Activated naive CD8-positive, alpha-beta T cell treated with anti-CD3 and anti-CD28 coated beads, Interleukin-2, amount 50 U/mL, for 24 hours (primary cell): ENCODE data around the gene MYO5B.

ENCODE experiments used
- ATAC-seq: fragments of 150-1000 bp; cut with Tn5 transposase; one replicate; pipeline ENCODE4 v1.10.0; 2021
- DNase-seq: peaks from one replicate; pipeline ENCODE4 v3.0.0; 2021
- H3K27ac Mint-ChIP-seq: one replicate; pipeline ENCODE4 v1.8.0; 2021; ENCODE audit warnings: mild to moderate bottlenecking, mixed read lengths
- H3K27me3 Mint-ChIP-seq: one replicate; pipeline ENCODE4 v1.8.0; 2021; ENCODE audit warnings: mixed read lengths
- H3K36me3 Mint-ChIP-seq: one replicate; pipeline ENCODE4 v1.8.0; 2021; ENCODE audit warnings: low read depth, mixed read lengths
- H3K4me1 Mint-ChIP-seq: one replicate; pipeline ENCODE4 v1.8.0; 2021; ENCODE audit warnings: mixed read lengths
- H3K4me3 Mint-ChIP-seq: one replicate; pipeline ENCODE4 v1.8.0; 2021; ENCODE audit warnings: mild to moderate bottlenecking, moderate library complexity, mixed read lengths
- H3K9me3 Mint-ChIP-seq: one replicate; pipeline ENCODE4 v1.8.0; 2021; ENCODE audit warnings: mixed read lengths

The MYO5B gene

DNA sequence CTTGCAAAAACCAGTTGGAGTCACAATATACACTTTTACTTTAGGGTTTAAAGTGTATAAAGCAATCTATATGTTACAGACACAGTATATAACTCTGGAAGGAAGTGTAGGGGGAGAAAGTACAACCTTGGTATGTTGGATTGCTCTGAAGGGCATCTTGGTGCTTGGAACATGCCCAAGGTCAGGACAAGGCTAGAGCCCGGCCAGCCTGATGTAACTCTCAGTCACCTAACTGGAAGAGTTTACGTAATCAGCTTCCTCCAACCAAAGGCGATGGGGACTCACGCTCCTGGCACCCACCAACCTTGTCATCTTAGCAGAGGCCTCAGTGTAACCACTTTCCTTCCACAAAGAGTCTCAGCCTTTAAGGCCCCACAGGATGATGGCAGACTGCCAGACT, 200.5 kb downstream of the MYO5B start:
- H3K9me3 Mint-ChIP-seq: no peaks in the 10 kb centered on the region
- no peak overlapping the region for H3K4me3 Mint-ChIP-seq
- no peak for ATAC-seq

DNA sequence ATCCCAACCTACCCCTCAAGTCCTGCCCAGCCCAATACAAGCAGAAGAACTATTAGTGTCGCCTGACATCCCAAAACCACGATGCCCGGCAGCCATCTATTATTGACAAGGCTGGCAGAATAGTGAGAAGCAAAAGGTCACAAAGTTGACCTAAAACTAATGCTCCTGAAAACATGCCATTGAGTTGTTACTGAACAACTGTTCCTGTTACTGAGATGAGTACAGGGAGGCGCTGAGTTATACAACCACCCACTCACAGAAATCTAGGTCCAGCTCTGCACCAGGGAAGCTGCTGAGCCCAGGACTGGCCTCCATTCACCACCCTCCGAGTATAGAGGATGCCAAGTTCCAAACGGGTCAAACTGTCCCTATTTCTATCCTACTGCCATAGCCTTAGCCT, 201.6 kb downstream of the MYO5B start:
- Mint-ChIP-seq H3K4me1 (no peaks in the 10 kb centered on the region), H3K4me3 (no peak overlapping the region), H3K27me3 (no peaks in the 10 kb centered on the region), H3K27ac (no peak overlapping the region), H3K36me3 (no peaks in the 10 kb centered on the region), H3K9me3 (no peaks in the 10 kb centered on the region)
- DNase-seq (no peak), ATAC-seq (no peak)

More for the DNA sequence above, 200.5 kb downstream of the MYO5B start:
- no peak for DNase-seq
- no peaks in the 10 kb centered on the region for H3K27me3 Mint-ChIP-seq
- no peaks in the 10 kb centered on the region for H3K4me1 Mint-ChIP-seq
- no peak overlapping the region for H3K27ac Mint-ChIP-seq
- no peaks in the 10 kb centered on the region for H3K36me3 Mint-ChIP-seq

DNA sequence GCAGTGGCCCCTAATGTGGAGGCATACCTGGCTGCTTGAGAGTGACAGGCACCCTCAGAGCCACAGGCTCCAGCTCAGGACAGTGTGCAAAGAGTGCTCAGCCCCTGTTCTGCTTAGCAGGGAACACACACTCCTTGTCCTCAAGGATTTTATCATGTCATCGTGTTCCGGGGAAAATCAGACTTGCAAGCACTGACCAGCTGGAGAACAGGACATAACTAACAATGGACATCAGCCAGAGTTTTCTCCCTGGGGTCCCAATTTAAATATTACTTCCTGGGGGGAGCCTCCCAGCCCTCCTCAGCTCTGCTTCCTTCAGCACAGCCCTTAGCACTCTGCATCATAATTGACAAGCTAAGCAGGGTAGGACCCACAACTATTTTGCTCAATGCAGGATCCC, 206.2 kb downstream of the MYO5B start:
- H3K27ac Mint-ChIP-seq: no peak overlapping the region
- no peak overlapping the region for H3K4me3 Mint-ChIP-seq
- H3K9me3 Mint-ChIP-seq: no peaks in the 10 kb centered on the region
- ATAC-seq: no peak
- no peaks in the 10 kb centered on the region for H3K27me3 Mint-ChIP-seq
- no peak for DNase-seq
- no peaks in the 10 kb centered on the region for H3K36me3 Mint-ChIP-seq
- no peaks in the 10 kb centered on the region for H3K4me1 Mint-ChIP-seq

DNA sequence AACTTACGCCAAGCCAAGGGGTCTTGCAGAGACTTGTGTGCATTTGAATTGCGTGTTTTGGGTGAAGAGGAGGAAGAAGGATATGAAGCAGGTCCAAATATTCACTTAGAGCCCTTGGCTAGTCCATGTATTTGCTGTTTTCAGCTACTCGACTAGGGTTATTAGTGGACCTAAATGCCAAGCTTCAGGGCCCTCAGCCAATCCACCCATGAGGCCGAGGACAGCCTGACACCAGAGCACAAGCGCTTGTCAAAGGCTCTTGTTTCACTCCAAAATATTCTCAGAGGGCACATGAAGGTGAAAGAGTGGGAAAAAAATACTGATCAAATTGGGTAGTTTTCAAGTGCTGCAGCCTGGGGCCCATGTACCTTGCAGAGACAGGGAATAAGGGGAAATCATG, 206.8 kb downstream of the MYO5B start:
- DNase-seq (no peak), ATAC-seq (no peak)
- no peak overlapping the region for H3K27ac Mint-ChIP-seq
- no peaks in the 10 kb centered on the region for H3K36me3 Mint-ChIP-seq
- H3K4me1 Mint-ChIP-seq: no peaks in the 10 kb centered on the region
- no peaks in the 10 kb centered on the region for H3K27me3 Mint-ChIP-seq
- no peaks in the 10 kb centered on the region for H3K9me3 Mint-ChIP-seq
- H3K4me3 Mint-ChIP-seq: no peak overlapping the region

DNA sequence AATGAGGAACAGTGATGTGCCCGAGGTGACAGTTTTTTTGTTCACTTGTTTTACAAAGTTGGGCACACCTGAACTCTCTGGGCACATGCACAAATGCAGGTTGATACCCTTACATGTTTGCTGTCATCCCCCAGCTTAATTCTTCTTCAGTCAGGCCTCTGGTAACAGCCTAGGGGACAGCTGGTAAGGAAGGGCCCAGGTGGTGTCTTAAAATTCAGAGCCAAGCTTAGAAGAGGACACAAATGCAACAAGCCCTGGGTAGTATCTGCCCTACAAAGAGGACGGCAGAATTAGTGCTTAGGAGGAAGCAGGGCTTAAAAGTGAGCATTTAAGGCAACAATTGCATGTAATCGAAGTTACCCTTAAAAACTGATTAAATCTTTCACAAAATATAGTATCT, 209.7 kb downstream of the MYO5B start:
- Mint-ChIP-seq H3K4me1 (no peaks in the 10 kb centered on the region), H3K27ac (no peak overlapping the region), H3K4me3 (no peak overlapping the region), H3K27me3 (no peaks in the 10 kb centered on the region), H3K9me3 (no peaks in the 10 kb centered on the region), H3K36me3 (no peaks in the 10 kb centered on the region)
- no peak for DNase-seq
- no peak for ATAC-seq

DNA sequence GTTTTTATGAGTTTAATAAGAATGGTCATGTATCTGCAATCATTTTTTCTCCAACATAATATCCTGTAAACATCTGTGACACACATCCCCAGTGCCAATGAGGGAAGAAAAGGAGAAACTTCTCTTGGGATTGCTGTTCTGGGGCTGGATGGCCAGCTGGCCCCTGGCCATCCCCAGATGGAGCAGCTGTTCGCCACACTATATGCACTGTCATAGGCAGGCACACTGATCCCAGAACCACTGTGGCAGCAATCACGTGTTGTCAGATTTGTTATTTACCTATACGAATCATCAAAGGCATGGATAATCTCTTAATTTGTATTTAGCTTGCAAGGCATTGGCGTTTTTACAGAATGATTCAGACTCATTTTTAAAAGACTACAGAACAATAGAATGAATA, 214.1 kb downstream of the MYO5B start:
- no peaks in the 10 kb centered on the region for H3K36me3 Mint-ChIP-seq
- H3K27ac Mint-ChIP-seq: no peak overlapping the region
- ATAC-seq: no peak
- H3K9me3 Mint-ChIP-seq: no peaks in the 10 kb centered on the region
- H3K4me3 Mint-ChIP-seq: no peak overlapping the region
- H3K27me3 Mint-ChIP-seq: no peaks in the 10 kb centered on the region
- no peaks in the 10 kb centered on the region for H3K4me1 Mint-ChIP-seq
- no peak for DNase-seq

DNA sequence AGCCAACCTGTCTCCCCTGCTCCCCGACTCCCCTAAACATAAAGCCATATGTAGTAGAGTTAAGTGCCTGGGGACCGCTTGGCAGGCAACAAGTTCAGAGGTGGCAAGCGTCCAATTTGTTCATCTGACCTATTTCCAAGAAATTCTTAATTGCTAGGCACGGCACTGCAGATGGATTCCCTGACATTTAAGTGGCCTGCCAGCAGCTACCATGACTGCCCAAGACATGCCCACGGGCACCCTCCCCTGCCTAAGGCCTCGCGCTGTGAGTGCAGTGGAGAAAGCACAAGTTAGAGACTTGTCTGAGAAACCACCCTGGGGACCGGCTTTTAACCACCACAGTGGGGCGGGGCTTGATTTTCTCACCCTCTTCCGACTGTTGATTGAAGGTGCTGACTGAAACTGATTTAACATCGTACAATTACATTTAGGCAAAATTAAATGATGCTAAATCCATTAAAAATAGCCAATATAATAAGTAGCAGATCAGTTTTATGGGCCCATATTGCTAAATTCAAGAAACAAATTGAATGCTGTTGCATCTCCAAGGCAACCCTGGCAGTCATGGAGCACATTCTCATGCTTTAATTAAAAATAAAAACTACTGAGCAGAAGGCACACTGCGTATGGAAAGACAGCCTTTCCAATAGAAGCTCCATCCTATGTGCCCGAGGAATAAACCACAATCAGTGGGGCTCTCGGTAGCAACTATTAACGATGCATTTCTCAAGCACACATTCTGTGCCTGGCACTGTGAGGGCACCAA, 218.0 kb downstream of the MYO5B start:
- no peaks in the 10 kb centered on the region for H3K9me3 Mint-ChIP-seq
- H3K4me3 Mint-ChIP-seq: no peak overlapping the region
- ATAC-seq: no peak
- DNase-seq: no peak
- H3K27ac Mint-ChIP-seq: no peak overlapping the region
- H3K4me1 Mint-ChIP-seq: no peaks in the 10 kb centered on the region
- H3K27me3 Mint-ChIP-seq: no peaks in the 10 kb centered on the region
- no peaks in the 10 kb centered on the region for H3K36me3 Mint-ChIP-seq

DNA sequence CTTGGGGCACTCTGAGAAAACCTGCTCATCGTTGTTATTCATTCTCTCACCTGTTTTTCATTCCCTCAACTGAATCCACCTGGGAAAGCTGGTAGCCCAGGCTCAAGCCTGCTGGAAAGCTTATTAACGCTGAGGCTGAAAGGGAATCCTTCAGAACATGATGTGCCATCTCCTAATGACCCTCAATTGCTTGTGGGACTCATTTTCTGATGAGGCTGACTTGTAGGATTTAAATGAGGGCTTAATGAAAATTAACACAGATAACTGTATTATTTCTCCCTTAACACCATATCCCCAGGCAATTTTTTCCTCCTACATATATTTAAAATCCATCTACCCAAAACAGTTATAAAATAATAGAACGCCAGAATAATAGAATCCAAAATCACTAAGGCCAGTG, 218.9 kb downstream of the MYO5B start:
- Mint-ChIP-seq H3K36me3 (no peaks in the 10 kb centered on the region), H3K27ac (no peak overlapping the region), H3K4me3 (no peak overlapping the region), H3K27me3 (no peaks in the 10 kb centered on the region), H3K9me3 (no peaks in the 10 kb centered on the region), H3K4me1 (no peaks in the 10 kb centered on the region)
- no peak for DNase-seq
- no peak for ATAC-seq

DNA sequence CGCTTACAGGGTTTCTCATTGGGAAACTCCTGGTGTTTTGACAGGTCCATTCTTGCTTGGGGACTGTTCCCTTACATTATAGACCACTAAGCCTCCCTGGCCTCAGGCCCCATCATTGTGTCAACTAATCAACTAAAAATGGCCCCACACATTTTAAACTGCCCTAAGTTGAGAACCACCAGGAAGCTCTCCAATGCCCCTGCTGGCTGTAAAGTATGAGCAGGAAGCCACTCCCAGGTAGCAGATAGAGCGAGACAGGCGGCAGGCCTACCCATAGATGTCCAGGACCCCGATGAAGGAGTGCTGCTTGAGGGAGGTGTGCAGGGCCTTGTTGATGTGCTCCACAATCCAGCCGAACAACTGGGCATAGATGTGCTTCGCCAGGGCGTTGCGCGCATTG, 220.9 kb downstream of the MYO5B start:
- DNase-seq (no peak), ATAC-seq (no peak)
- no peaks in the 10 kb centered on the region for H3K9me3 Mint-ChIP-seq
- H3K36me3 Mint-ChIP-seq: no peaks in the 10 kb centered on the region
- no peaks in the 10 kb centered on the region for H3K27me3 Mint-ChIP-seq
- no peak overlapping the region for H3K4me3 Mint-ChIP-seq
- no peak overlapping the region for H3K27ac Mint-ChIP-seq
- no peaks in the 10 kb centered on the region for H3K4me1 Mint-ChIP-seq

DNA sequence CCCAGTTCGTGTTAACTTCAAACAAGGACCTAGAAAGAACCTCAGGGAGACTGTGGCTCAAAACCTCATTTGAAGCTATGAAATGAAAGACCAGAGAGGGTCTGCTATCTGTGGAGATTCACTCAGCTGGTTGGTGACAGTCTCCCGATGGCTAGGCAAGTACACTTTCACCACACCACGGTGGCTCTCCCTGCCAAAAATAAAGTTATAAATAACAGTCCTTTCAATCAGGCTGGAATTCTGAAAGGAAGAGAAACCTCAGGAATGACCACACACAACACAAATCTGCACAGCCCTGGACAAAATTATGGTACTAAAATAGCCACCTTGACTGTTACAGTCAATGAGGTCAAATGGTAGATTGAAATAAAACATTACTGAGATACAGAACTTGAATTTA, 221.4 kb downstream of the MYO5B start:
- no peaks in the 10 kb centered on the region for H3K27me3 Mint-ChIP-seq
- DNase-seq: no peak
- H3K4me1 Mint-ChIP-seq: no peaks in the 10 kb centered on the region
- H3K9me3 Mint-ChIP-seq: no peaks in the 10 kb centered on the region
- H3K4me3 Mint-ChIP-seq: no peak overlapping the region
- no peaks in the 10 kb centered on the region for H3K36me3 Mint-ChIP-seq
- no peak overlapping the region for H3K27ac Mint-ChIP-seq
- no peak for ATAC-seq

DNA sequence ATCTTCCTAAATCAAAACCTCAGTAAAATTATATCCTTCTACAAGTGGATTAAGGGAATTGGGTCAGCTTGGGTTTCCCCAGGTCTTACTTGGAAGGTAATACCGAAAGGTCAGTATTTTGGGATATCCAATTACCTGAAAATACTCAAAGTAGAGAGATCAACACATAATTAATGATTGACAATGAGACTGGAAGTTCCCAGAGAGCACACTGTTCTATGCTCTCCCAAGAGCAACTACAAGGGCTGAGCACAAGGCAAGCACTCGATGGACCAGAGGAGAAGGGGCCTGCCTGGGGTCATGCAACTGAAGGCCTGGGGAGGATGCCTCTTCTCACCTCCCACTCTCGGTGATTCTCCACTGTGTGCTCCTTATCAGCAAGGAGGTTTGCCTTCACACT, 222.4 kb downstream of the MYO5B start:
- no peak overlapping the region for H3K4me3 Mint-ChIP-seq
- H3K27me3 Mint-ChIP-seq: no peaks in the 10 kb centered on the region
- H3K4me1 Mint-ChIP-seq: no peaks in the 10 kb centered on the region
- H3K9me3 Mint-ChIP-seq: no peaks in the 10 kb centered on the region
- DNase-seq (no peak), ATAC-seq (no peak)
- H3K36me3 Mint-ChIP-seq: no peaks in the 10 kb centered on the region
- H3K27ac Mint-ChIP-seq: no peak overlapping the region

DNA sequence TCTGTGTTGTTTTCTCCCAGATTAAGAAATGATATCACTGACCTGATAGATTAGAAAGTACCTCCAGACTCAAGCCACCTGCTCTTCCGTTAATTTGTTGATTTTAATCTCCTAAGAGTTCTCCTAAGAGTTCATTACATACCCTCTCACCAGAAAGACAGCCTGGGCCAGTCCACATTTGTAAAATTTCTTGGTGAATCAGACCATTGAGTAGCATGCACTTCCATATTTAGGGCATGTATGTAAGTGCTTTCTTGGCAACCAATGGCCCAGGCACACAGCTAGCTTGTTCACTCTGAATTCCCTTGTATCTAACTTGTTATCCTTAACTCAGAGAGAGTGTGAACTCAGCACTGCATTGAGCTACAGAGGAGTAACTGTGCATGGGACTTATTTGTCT, 223.5 kb downstream of the MYO5B start:
- no peaks in the 10 kb centered on the region for H3K27me3 Mint-ChIP-seq

DNA sequence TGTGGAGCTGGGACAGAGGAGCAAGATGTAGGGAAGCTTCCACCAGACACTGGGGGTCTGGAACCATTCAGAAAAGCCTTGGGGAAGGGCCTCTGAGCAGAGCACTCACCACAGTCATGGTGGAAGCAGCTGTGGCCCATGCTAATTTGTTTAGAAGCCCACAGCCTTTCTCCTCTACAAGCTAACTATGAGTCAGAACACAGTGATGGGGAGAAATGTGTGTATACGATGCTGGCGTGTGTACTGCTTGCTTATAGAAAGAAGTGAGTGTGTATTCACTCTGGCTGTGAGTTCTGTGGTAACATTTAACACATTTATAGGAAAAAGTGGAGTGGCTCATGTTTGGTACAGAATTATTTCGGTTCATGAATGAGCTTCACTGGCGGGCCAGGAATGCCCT, 224.6 kb downstream of the MYO5B start:
- DNase-seq (no peak), ATAC-seq (peak; percentile 36)
- Mint-ChIP-seq H3K9me3 (no peaks in the 10 kb centered on the region), H3K36me3 (no peaks in the 10 kb centered on the region), H3K4me3 (no peak overlapping the region), H3K4me1 (peaks cover 2% of the 10 kb centered on the region), H3K27ac (no peak overlapping the region), H3K27me3 (no peaks in the 10 kb centered on the region)

More for the DNA sequence above, 223.5 kb downstream of the MYO5B start:
- Mint-ChIP-seq H3K4me1 (no peaks in the 10 kb centered on the region), H3K9me3 (no peaks in the 10 kb centered on the region), H3K36me3 (no peaks in the 10 kb centered on the region), H3K4me3 (no peak overlapping the region), H3K27ac (no peak overlapping the region)
- DNase-seq (no peak), ATAC-seq (no peak)

DNA sequence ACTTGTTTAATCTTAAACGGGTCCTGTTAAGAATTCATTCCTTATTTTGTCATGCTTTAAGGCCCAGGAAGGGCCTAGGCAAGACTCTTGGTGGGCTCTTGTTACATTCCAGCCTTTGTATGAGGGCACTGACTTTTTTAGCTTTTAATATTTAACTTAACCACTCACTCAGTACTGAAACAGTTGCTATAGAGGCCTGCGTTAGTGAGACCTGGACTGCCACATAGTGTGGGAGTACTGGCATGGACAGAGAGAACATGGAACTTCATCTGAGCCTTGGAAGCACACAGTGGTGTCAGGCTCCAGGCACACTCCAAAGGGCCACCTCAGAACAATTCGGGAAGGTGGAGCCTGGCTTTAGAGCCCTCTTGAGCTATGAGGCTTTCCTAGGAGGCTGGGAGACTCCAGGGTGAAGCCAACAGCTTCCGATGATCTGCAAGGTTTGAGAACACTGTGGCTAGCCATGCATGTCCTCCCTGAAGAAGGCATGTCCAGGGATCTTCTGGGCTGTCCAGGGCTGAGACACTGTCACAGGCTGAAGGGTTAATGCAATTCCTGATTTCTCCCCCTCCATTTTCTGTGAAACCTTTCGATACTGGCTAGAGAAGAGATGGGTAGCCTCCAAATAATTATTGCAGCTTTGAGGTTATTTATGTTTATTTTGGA, 226.2 kb downstream of the MYO5B start:
- Mint-ChIP-seq H3K9me3 (no peaks in the 10 kb centered on the region), H3K27me3 (no peaks in the 10 kb centered on the region), H3K4me1 (peaks cover 2% of the 10 kb centered on the region), H3K4me3 (no peak overlapping the region), H3K27ac (no peak overlapping the region), H3K36me3 (no peaks in the 10 kb centered on the region)
- ATAC-seq (no peak), DNase-seq (no peak)

DNA sequence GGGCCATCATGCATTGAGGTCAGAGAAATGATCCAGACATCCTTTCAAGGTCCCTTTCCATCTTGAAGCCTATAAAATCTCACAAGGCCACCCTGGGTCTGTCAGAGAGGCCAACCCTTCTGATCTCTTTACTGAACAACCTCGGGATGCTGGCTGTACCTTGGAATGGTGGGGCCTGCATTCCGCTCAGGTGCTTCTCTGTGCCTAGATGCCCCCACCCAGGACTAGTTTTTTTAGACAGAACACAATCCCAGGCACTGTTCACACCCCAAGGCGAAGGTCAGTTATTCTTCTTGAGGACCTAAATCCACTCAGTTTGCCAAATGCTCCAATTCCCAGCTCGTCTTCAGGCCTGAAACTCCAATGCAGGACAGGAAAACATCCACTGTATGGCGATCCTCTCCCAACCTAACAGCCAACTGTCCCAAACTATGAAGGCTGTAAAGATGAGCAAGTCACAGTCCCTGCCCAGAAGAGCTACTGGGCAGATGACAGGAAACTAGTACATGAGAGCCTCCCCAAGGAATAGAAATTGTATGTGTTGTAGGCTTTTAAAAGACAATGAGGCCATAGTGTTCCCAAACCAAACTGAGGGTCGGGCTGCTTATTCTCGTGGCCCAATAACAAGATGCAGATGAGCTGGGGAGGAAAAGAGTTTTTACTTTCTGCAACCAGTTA, 227.2 kb downstream of the MYO5B start:
- no peaks in the 10 kb centered on the region for H3K36me3 Mint-ChIP-seq
- DNase-seq (no peak), ATAC-seq (no peak)
- no peaks in the 10 kb centered on the region for H3K9me3 Mint-ChIP-seq
- H3K4me1 Mint-ChIP-seq: peaks cover 2% of the 10 kb centered on the region
- no peak overlapping the region for H3K27ac Mint-ChIP-seq
- peaks cover 2% of the 10 kb centered on the region for H3K27me3 Mint-ChIP-seq
- H3K4me3 Mint-ChIP-seq: no peak overlapping the region
